GM20000 (cell line): ENCODE results near the gene LRRC8B.

ENCODE experiments used
- DNase-seq: peaks from one replicate; pipeline ENCODE4 v3.0.0; 2012; ENCODE audit warnings: low spot score
- CTCF ChIP-seq: IDR thresholded peaks from 2 replicates; pipeline ENCODE4 v1.5.1; 2012; ENCODE audit warnings: mild to moderate bottlenecking, control low read depth; ENCODE audit errors: extremely low read depth, missing control alignments

LRRC8B gene

DNA sequence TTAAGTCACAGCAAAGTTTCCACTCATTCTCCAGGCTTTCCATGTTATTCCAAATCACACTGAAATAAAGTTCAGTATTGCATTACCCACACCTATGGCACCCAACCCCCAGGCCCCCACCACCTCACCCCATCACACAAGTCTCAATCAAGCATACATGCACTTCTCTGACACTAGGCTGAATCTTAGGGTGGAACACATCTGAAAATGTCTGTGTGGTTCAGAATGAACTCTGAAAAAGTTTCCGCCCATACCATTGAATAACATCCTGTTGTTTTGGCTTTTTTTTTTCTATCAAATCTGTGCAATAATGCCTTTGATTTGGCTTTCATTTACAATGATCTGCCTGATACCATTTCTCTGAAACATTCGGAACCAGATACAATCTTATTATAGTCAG, 82.5 kb downstream of the LRRC8B start:
- no peak for TF ChIP-seq CTCF

GRCh38 chr1:89607586-89608318, 83.1 kb downstream of the LRRC8B start:
- DNase-seq: no peak
- no peak for TF ChIP-seq CTCF

More for the DNA sequence above, 82.5 kb downstream of the LRRC8B start:
- no peak for DNase-seq

DNA sequence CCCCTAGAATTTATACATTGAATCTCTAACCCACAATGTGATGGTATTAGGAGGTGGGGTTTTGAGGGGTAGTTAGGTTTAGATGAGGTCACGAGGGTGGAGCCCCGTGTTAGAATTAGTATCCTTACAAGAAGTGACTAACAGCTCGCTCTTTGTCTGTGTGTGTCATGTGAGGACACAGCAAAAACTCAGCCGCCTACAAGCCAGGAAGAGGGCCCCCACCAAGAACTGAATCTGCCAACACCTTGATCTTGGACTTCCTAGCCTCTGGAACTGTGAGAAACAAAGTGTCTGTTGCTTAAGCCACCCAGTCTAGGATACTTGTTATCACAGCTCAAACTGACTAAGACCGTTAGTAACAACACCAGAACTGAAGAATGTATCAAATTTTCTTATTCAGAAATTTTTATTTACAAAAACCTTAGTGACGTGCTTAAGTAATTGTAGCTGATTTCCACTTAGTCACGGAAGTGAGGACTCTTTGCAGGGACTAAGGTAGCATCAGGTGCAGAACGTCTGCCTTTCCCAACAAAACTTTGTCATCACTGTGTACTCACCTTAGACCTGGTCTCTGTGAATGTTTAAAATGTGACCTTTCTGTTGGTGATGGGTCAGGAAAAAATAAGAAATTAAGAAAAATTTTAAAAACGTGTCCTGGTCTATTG, 83.8 kb downstream of the LRRC8B start:
- no peak for DNase-seq

GRCh38 chr1:89608984-89609725, 84.5 kb downstream of the LRRC8B start:
- DNase-seq: no peak
- no peak for TF ChIP-seq CTCF

More for the DNA sequence above, 83.8 kb downstream of the LRRC8B start:
- TF ChIP-seq CTCF: no peak

- DNase-seq: no peak
- no peak for TF ChIP-seq CTCF
These were observed 85.3 kb downstream of the LRRC8B start for GRCh38 chr1:89609781-89610456.

GRCh38 chr1:89610457-89611011, 85.9 kb downstream of the LRRC8B start:
- TF ChIP-seq CTCF: no peak
- no peak for DNase-seq
